ENCODE results near the gene DUSP10. TPM values are rescaled to one million over a fixed set of nuclear protein-coding genes. Genes with fewer than 3 reads are reported as not detected.

The DUSP10 gene
- total RNA-seq, 1 experiment from 2014 or later: 15.9 TPM

GRCh38 chr1:221699978-221700519, 41.8 kb downstream of the DUSP10 start:
- no peaks in the 10 kb centered on the region for H3K9me3 Mint-ChIP-seq (ENCODE audit: unreplicated experiment)
- no peak overlapping the region for H3K4me3 Mint-ChIP-seq (ENCODE audit: unreplicated experiment)
- BruUV-seq (replicated peaks): no TSS peak

GRCh38 chr1:221699577-221699976, 42.3 kb downstream of the DUSP10 start:
- Mint-ChIP-seq H3K4me1 (ENCODE audit: insufficient read depth, unreplicated experiment) (peaks cover 7% of the 10 kb centered on the region), H3K36me3 (ENCODE audit: insufficient read depth, unreplicated experiment) (peaks cover 47% of the 10 kb centered on the region)
- CTCF ChIA-PET: interaction anchor here (0.9 to 1.1 kb wide), 3 partner anchors 8 to 102 kb away, joined by 3 to 5 read pairs (median 3); no protein-coding TSS in a partner anchor

More at GRCh38 chr1:221699978-221700519, 41.8 kb downstream of the DUSP10 start:
- intact Hi-C loops (cut with micrococcal nuclease): no loop called here
- Mint-ChIP-seq H3K27me3 (ENCODE audit: insufficient read depth, unreplicated experiment) (no peaks in the 10 kb centered on the region), H3K27ac (ENCODE audit: low read depth, unreplicated experiment) (no peak overlapping the region), H3K4me1 (ENCODE audit: insufficient read depth, unreplicated experiment) (peaks cover 7% of the 10 kb centered on the region), H3K36me3 (ENCODE audit: insufficient read depth, unreplicated experiment) (peaks cover 52% of the 10 kb centered on the region)
- ChIA-PET CTCF (interaction anchor here (0.7 to 1.7 kb wide), 4 partner anchors 8 to 40 kb away, joined by 3 to 5 read pairs (median 4); no protein-coding TSS in a partner anchor), POLR2A (interaction anchor here (0.6 to 2.6 kb wide), 8 partner anchors 10 to 1291 kb away, joined by 3 to 8 read pairs (median 6); partner anchors contain the start of gene DUSP10)
- DNase-seq (ENCODE audit: unreplicated experiment): no peak
- TF ChIP-seq CTCF (IDR thresholded peaks at IDR 0.05; ENCODE audit: unreplicated experiment): no peak

GRCh38 chr1:221698579-221699349, 43.1 kb downstream of the DUSP10 start:
- Mint-ChIP-seq H3K4me3 (ENCODE audit: unreplicated experiment) (no peak overlapping the region), H3K9me3 (ENCODE audit: unreplicated experiment) (no peaks in the 10 kb centered on the region), H3K27me3 (ENCODE audit: insufficient read depth, unreplicated experiment) (no peaks in the 10 kb centered on the region), H3K4me1 (ENCODE audit: insufficient read depth, unreplicated experiment) (peaks cover 7% of the 10 kb centered on the region), H3K27ac (ENCODE audit: low read depth, unreplicated experiment) (no peak overlapping the region), H3K36me3 (ENCODE audit: insufficient read depth, unreplicated experiment) (peaks cover 39% of the 10 kb centered on the region)
- ChIA-PET POLR2A (interaction anchor here (0.6 to 3.2 kb wide), 11 partner anchors 9 to 299 kb away, joined by 3 to 12 read pairs (median 5); partner anchors contain the start of gene DUSP10), CTCF (interaction anchor here (0.6 to 1.1 kb wide), 8 partner anchors 9 to 1211 kb away, joined by 3 to 5 read pairs (median 3); no protein-coding TSS in a partner anchor)
- BruUV-seq (replicated peaks): no TSS peak
- DNase-seq (ENCODE audit: unreplicated experiment): no peak
- intact Hi-C loops (cut with micrococcal nuclease): no loop called here
- no peak for TF ChIP-seq CTCF (IDR thresholded peaks at IDR 0.05; ENCODE audit: unreplicated experiment)

More at GRCh38 chr1:221699577-221699976, 42.3 kb downstream of the DUSP10 start:
- Mint-ChIP-seq H3K27ac (ENCODE audit: low read depth, unreplicated experiment) (no peak overlapping the region), H3K27me3 (ENCODE audit: insufficient read depth, unreplicated experiment) (no peaks in the 10 kb centered on the region), H3K4me3 (ENCODE audit: unreplicated experiment) (no peak overlapping the region), H3K9me3 (ENCODE audit: unreplicated experiment) (no peaks in the 10 kb centered on the region)
- POLR2A ChIA-PET: interaction anchor here (0.6 to 3.2 kb wide), 8 partner anchors 8 to 298 kb away, joined by 3 to 12 read pairs (median 4); partner anchors contain the start of gene DUSP10
- BruUV-seq (replicated peaks): no TSS peak
- intact Hi-C loops (cut with micrococcal nuclease): no loop called here
- no peak for DNase-seq (ENCODE audit: unreplicated experiment)
- no peak for TF ChIP-seq CTCF (IDR thresholded peaks at IDR 0.05; ENCODE audit: unreplicated experiment)

GRCh38 chr1:221697923-221698425, 43.9 kb downstream of the DUSP10 start:
- TF ChIP-seq CTCF (IDR thresholded peaks at IDR 0.05; ENCODE audit: unreplicated experiment): no peak
- ChIA-PET POLR2A (interaction anchor here (1.0 to 3.2 kb wide), 7 partner anchors 10 to 116 kb away, joined by 3 to 12 read pairs (median 5); no protein-coding TSS in a partner anchor), CTCF (interaction anchor here (0.5 to 1.1 kb wide), 6 partner anchors 11 to 1211 kb away, joined by 3 to 5 read pairs (median 4); no protein-coding TSS in a partner anchor)
- Mint-ChIP-seq H3K9me3 (ENCODE audit: unreplicated experiment) (no peaks in the 10 kb centered on the region), H3K27ac (ENCODE audit: low read depth, unreplicated experiment) (no peak overlapping the region), H3K4me3 (ENCODE audit: unreplicated experiment) (no peak overlapping the region), H3K4me1 (ENCODE audit: insufficient read depth, unreplicated experiment) (peaks cover 7% of the 10 kb centered on the region), H3K36me3 (ENCODE audit: insufficient read depth, unreplicated experiment) (peaks cover 31% of the 10 kb centered on the region), H3K27me3 (ENCODE audit: insufficient read depth, unreplicated experiment) (no peaks in the 10 kb centered on the region)
- intact Hi-C loops (cut with micrococcal nuclease): no loop called here
- BruUV-seq (replicated peaks): no TSS peak
- DNase-seq (ENCODE audit: unreplicated experiment): peak; percentile 53
